Activated T-cell treated with anti-CD3 and anti-CD28 coated beads for 1 hour (primary cell): ENCODE data around the gene TPM2.

Experiments used
- DNase-seq: peaks from one replicate; pipeline ENCODE4 v3.0.0-alpha.2; 2020; ENCODE audit warnings: low read depth

The TPM2 gene

GRCh38 chr9:35696520-35697215 is 6.9 kb upstream of the TPM2 start:
- DNase-seq, result peak; percentile 35

- DNase-seq, result no peak
Observed at GRCh38 chr9:35695943-35696401, 6.2 kb upstream of the TPM2 start.

GRCh38 chr9:35691757-35692301 is 2.1 kb upstream of the TPM2 start:
- DNase-seq, result no peak

- DNase-seq, result no peak
Observed at GRCh38 chr9:35691334-35691650, 1.6 kb upstream of the TPM2 start.

GRCh38 chr9:35690614-35691333 is 1.0 kb upstream of the TPM2 start:
- DNase-seq, result peak; percentile 7

- DNase-seq, result no peak
Observed at GRCh38 chr9:35690294-35690613, 529 bp upstream of the TPM2 start.

- DNase-seq, result no peak
Observed at GRCh38 chr9:35688558-35689541, 875 bp downstream of the TPM2 start.

- DNase-seq, result no peak
Observed at GRCh38 chr9:35687972-35688557, 1.7 kb downstream of the TPM2 start.

- DNase-seq, result no peak
Observed at GRCh38 chr9:35687306-35687705, 2.4 kb downstream of the TPM2 start.

- no peak for DNase-seq
Observed at GRCh38 chr9:35686222-35687203, 3.2 kb downstream of the TPM2 start.

GRCh38 chr9:35685506-35685905 is 4.2 kb downstream of the TPM2 start:
- DNase-seq, result no peak

GRCh38 chr9:35684921-35685320 is 4.8 kb downstream of the TPM2 start:
- no peak for DNase-seq

- no peak for DNase-seq
Observed at GRCh38 chr9:35683323-35683722, 6.4 kb downstream of the TPM2 start.

GRCh38 chr9:35682520-35683315 is 7.0 kb downstream of the TPM2 start:
- DNase-seq, result no peak

GRCh38 chr9:35682051-35682450 is 7.7 kb downstream of the TPM2 start:
- no peak for DNase-seq

GRCh38 chr9:35681341-35682002 is 8.3 kb downstream of the TPM2 start:
- no peak for DNase-seq

- DNase-seq, result no peak
Observed at GRCh38 chr9:35680331-35681105, 9.2 kb downstream of the TPM2 start.

GRCh38 chr9:35679766-35680330 is 9.9 kb downstream of the TPM2 start:
- DNase-seq, result no peak
